NCI-H226 (cell line): ENCODE data around the gene OLFML2B.

Source experiments
- DNase-seq: peaks from one replicate; pipeline ENCODE4 v3.0.0-alpha.2; 2015

OLFML2B gene

DNA sequence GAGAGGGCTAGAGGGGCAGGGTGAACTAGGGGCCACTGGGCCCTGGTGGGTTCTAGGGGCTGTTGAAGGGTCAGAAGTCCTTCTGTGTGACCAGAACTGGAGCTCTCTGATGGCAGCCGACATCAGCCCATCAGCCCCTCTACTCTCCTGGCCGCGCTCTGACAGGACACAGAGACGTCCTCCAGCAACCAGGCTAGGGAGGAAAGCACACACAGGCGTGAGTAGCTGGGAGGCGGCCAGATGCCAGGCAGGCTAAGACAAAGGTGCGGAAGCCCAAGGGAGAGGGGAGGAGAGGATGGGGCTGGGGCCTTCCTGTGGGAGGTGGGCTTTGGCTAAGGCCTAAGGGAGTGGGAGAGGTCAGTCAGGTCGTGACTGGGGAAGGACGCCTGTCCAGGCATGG lies 50.8 kb downstream of the OLFML2B start:
- no peak for DNase-seq

GRCh38 chr1:161970633-161971032 lies 53.0 kb downstream of the OLFML2B start:
- DNase-seq = no peak

DNA sequence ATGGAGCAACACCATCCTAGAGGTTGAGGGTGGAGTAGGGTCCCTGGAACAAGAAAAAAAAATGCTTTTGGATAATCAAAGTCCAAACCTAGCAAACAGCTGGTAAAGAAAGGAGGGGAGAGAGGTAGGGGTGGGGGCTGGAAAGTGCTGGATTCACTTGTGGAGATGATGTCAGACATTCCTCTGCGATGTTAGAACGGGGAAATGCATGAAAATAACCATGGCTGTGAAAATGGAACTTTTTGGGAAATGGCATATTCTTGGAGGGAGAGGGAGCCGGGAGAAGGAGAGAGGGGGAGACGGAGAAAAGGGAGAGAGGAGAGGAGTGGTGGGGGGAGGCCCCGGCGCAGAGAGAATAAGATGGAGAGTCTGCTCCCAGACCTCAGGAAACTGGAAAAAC lies 53.6 kb downstream of the OLFML2B start:
- DNase-seq = no peak

GRCh38 chr1:161966067-161966466 lies 57.6 kb downstream of the OLFML2B start:
- DNase-seq = no peak

DNA sequence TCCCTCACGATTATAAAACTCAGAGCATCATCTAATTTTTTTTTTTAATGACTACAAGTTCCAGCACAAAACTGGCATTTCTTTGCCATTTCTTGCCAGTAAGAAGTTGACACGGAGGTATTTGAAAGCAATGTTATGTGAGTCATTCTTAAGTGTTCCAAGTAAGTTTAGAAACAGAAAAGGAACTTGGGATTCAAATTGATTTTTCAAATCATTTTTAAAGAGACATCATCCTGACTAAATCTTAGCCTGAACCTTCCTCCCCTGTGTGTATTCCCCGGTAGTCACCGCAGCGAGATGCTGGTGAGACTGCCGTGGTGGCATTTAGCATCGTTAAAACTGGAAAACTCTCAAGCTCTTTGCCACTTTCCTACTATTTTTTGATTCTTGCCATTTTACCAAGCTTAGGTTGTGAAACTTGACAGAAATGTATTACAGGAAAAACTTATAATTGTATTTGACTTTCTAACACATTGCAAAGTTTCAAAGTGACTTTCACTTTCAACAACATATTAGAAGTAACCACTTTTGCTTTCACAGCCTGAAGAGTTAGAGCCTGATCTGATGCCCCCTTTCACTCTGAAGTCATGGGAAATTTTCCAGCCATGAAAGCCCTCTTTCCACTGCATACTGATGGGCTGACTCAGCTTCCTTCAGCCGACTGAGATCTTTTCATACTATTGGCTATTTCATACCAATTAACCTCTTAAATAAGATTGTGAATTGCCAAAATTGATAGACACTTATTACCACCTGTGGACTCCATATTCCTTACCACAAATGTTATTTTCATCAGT lies 61.4 kb downstream of the OLFML2B start:
- DNase-seq = peak; percentile 82

- peak; percentile 67 for DNase-seq
These were observed 65.2 kb downstream of the OLFML2B start for GRCh38 chr1:161958425-161958824.

GRCh38 chr1:161956930-161957329 lies 66.7 kb downstream of the OLFML2B start:
- DNase-seq = no peak

DNA sequence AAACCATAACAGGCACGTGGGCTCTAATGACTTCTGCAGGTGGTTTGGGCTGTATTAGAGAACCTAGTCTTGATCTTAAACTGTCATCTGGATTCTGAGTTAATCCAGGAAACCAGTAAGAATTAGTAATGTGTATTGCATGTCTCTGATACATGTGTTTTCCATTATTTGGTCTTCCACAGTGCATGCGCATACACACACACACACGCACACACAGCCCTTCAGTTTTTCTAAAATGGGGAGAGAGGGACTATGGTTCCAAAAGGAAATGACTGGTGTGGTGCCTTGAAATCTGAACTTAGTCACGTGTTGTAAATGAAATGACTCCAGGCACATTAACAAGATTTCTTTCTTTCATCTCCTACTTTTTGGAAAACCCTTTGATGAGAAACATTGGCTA lies 67.6 kb downstream of the OLFML2B start:
- no peak for DNase-seq

- no peak for DNase-seq
These were observed 68.1 kb downstream of the OLFML2B start for GRCh38 chr1:161955606-161956005.

DNA sequence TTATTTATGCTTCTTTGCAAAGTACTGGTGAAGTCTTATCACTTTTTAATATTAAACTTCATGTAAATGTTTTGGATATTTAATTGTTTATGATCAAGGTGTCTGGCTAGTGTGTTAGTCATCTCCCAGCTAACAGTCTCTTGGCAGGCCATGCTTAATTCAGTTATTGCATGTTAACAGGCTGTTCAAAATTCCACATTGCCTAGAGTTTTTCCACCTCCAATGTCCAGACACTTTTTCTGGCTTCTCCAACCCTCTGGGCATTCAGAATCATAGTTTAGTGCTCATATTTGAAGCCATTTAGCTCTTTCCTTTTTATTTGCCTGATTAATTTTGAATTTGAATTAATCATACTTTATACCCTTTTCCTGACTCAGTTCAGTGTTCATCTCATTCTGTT lies 69.2 kb downstream of the OLFML2B start:
- no peak for DNase-seq

- DNase-seq = no peak
These were observed 69.6 kb downstream of the OLFML2B start for GRCh38 chr1:161954050-161954449.

DNA sequence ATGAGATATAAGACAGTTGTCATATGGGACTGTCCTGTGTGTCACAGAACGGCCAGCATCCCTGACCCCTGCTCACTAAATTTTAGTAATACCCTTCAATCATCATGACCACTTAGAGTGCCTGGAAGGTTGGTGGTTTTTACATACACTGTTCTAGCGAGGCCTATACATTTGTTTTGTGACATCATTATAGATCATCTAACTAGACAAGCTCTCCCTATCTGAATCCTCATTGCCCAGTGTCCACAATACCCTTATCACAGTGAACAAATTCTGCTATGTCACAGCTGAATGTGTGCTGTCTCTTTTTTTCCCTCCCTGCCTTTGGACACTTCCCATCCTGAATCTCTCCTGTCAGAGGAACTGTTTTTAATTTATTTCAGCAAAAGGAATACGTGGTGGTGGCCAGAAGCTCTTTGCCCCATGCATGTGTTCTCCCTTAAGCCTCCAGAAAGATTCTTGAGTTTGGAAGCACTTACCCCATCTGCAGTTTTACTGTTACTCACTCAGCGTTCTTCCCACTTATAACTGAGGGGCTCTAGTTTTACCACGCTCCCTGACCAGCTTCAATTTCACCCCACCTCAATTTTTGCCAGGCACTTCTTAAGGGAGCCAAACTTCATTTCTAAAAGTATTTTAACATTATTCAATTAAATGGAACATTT lies 70.3 kb downstream of the OLFML2B start:
- no peak for DNase-seq

DNA sequence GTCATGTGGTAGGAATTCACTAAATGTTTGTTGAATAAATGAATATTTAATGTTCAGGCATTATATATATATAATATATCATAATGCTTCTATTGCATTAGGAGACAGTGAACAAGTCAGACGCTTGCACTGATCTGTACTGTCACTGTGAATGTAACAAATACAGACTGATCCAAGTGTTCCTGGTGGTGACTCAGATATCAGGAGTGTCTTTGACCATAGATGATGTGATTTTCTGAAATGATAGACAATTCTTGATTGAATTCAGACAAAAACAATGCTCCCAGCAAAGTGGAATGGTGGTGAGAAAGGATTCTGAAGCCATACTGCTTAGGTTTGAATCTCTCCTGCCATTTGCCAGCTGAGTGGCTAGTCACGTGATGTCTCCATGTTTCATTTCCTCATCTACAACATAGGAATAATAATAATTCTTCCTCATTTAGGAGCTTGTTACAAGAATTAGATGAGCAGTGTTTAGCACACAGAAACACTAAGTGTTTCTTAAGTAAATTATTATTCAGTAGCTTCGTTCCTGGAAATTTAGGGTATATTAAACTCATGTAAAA lies 71.0 kb downstream of the OLFML2B start:
- DNase-seq = no peak

GRCh38 chr1:161951646-161952045 lies 72.0 kb downstream of the OLFML2B start:
- DNase-seq = no peak

GRCh38 chr1:161950377-161950776 lies 73.3 kb downstream of the OLFML2B start:
- DNase-seq = no peak

GRCh38 chr1:161949548-161949947 lies 74.1 kb downstream of the OLFML2B start:
- no peak for DNase-seq

DNA sequence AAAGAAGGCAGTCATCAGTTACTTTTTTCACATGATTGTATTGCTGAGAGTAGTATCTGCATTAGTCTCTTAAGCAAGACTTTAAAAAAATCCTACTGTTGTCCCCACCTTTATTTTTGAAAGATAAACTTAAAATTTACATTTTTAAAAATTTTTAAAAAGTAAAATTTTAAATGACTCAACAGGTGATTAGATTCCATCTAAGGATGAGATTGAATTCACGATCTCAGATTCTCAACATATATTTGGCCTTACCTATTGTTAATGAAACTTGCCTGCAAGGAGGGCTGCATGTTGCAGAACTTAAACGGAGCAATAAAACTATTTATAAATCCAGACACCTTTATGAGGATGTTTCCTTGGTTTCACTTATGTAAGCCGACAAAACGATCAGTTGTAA lies 75.2 kb downstream of the OLFML2B start:
- DNase-seq = no peak

GRCh38 chr1:161946071-161946987 lies 77.3 kb downstream of the OLFML2B start:
- no peak for DNase-seq

GRCh38 chr1:161945306-161946060 lies 78.2 kb downstream of the OLFML2B start:
- no peak for DNase-seq

GRCh38 chr1:161944381-161944780 lies 79.3 kb downstream of the OLFML2B start:
- no peak for DNase-seq

GRCh38 chr1:161943737-161944136 lies 79.9 kb downstream of the OLFML2B start:
- no peak for DNase-seq

DNA sequence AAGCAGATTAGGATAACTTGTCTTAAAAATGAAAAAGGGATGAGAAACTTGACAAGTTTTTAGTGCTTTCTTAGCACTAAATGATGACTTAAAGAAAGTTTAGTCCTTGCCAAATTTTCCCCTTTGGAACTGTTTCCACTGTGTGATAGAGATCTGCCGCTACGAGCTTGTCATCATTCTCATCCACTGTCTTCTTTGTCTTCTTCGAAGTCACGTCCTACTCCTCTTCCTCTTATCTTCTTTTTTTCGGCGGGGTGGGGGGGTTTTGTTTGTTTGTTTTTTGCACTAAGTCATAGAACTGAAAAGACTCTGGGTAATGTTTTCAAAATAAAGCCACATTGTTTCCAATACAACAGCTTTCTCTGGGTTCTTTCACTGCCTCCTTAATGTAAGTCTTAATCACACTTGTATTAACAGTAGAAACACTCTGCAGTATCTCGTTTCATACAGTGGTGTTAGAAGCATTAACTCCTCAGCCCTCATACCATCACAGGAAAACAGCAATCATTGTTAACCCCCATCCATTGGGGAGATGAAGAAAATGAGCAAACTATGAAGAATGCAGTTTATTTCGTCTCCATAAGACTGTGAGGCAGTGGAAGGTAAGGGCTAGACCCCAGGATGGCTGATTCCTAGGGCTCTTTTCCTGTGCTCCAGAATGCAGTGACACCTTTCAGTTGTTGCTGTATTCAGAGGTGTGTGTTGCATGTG lies 81.8 kb downstream of the OLFML2B start:
- no peak for DNase-seq
